NT2/D1 (cell line): ENCODE results near the gene MACIR.

Experiments
- SUZ12 ChIP-seq: IDR thresholded peaks from 2 replicates; pipeline ENCODE4 v1.6.1; 2011; ENCODE audit not compliant: insufficient read length, insufficient read depth; ENCODE audit errors: extremely low read depth
- ZNF274 ChIP-seq: IDR thresholded peaks from 2 replicates; pipeline ENCODE4 v1.6.1; 2011; ENCODE audit warnings: mild to moderate bottlenecking, low read depth, low read length

DNA sequence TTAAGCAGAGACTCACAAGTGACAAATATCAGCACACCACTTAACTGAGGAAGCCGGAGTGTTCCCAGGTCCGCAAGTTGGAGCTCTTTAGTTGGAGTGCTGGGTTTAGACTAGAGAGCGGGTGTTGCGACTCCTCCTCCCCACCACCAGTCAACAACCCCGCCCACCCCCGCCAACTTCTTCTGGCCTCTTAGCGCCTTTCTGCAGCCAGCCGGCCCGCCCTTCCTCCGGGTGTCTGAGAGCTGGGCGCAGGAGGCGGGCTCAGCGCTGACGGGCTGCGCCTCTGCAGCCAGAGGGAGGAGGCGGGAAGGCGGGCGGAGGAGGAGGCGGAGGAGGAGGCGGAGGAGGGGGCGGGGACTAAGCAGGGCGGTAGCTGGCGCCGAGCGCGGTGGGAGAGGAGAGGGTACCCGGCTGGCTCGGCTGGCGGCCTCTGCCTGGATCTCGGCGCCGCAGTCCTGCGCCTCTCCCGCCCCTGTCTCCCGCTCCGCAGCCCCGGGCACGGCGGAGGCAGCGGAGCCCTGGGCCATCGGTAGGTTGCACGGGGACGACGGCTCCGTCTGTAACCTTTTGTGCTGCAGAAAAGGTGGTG lies at the start of gene MACIR:
- no peak for TF ChIP-seq ZNF274
- TF ChIP-seq SUZ12, result no peak
